Measurements from ENCODE around the gene ZNF622. TPM values are rescaled to one million over a fixed set of nuclear protein-coding genes. Genes with fewer than 3 reads are reported as not detected.

ZNF622 gene, protein sequence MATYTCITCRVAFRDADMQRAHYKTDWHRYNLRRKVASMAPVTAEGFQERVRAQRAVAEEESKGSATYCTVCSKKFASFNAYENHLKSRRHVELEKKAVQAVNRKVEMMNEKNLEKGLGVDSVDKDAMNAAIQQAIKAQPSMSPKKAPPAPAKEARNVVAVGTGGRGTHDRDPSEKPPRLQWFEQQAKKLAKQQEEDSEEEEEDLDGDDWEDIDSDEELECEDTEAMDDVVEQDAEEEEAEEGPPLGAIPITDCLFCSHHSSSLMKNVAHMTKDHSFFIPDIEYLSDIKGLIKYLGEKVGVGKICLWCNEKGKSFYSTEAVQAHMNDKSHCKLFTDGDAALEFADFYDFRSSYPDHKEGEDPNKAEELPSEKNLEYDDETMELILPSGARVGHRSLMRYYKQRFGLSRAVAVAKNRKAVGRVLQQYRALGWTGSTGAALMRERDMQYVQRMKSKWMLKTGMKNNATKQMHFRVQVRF
- 38.0 and 41.9 TPM in 2 replicates for total RNA-seq

DNA sequence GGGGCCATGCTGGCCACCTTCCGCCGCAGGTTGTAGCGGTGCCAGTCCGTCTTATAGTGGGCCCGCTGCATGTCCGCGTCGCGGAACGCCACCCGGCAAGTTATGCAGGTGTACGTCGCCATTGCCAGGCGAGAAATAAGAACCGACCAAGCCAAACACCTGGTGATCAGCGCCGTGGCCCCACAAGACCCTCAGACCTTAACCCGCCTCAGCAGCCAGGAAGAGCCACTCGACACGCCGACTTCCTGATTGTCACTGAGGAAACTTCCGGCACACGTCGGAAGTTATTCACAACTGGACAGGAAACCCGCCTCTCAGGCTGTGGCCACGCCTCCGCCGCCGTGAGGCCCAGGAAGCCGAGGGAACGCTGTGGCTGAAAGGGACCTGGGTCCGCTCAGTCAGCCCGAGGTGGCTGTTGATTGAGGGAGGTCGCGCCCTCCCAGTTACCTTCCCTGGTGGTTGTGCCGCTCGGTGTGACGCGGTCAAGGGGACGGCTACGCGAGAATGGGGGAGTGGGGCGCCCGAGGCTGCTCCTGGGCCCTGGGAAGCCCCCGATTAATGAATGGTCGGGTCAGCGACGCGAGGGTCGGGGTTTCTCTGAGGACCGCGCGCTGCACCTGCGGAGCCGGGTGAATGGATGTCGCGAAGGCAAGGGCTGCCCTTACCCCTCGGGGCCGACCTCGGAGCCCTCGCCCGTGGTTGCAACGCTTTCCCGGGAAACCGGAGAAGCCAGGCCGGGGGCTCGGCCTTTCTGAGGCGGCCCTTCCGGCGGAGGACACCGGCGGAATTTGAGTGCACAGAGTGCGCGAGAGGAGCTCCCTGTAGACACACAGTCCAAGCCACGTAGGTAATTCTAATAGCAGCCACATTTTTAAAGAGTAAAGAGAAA, at the start of gene ZNF622:
ZNF622 (minus strand) TSS at position 257 of the 889 bp plus-strand sequence; CDS start at position 122, 135 bp downstream.
- peak; percentile 46 for DNase-seq (ENCODE audit: low read depth, low spot score)

GRCh38 chr5:16510098-16510497, 44.5 kb upstream of the ZNF622 start:
- no peak for DNase-seq (ENCODE audit: low read depth, low spot score)

GRCh38 chr5:16508730-16509531, 43.3 kb upstream of the ZNF622 start:
- no peak for DNase-seq (ENCODE audit: low read depth, low spot score)

GRCh38 chr5:16507716-16508115, 42.1 kb upstream of the ZNF622 start:
- DNase-seq (ENCODE audit: low read depth, low spot score) = no peak

- DNase-seq (ENCODE audit: low read depth, low spot score) = no peak
These were observed 40.3 kb upstream of the ZNF622 start for GRCh38 chr5:16505904-16506303.

GRCh38 chr5:16505140-16505891, 39.7 kb upstream of the ZNF622 start:
- DNase-seq (ENCODE audit: low read depth, low spot score) = no peak

- no peak for DNase-seq (ENCODE audit: low read depth, low spot score)
These were observed 39.0 kb upstream of the ZNF622 start for GRCh38 chr5:16504571-16504970.

GRCh38 chr5:16502866-16503265, 37.3 kb upstream of the ZNF622 start:
- no peak for DNase-seq (ENCODE audit: low read depth, low spot score)

- DNase-seq (ENCODE audit: low read depth, low spot score) = no peak
These were observed 34.4 kb upstream of the ZNF622 start for GRCh38 chr5:16500024-16500423.

DNA sequence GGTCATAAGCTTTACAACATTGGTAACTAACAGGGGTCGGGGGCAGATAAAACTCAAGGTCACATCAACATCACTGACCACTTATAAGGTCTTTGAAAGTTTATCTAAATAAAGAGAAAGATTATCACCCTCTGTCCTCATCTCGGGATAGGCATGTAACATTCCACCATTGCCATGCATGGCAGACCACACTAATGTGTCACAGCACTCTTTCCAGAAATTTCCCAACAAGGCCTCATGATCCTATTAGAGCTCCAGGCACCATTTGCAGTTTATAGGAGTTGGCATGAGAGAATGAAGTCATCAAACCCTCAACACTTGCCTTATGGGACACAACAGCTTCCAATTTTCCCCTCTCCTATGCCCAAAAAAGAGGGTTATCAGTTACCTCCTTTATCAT, 31.9 kb upstream of the ZNF622 start:
- DNase-seq (ENCODE audit: low read depth, low spot score) = no peak

GRCh38 chr5:16493261-16493660, 27.7 kb upstream of the ZNF622 start:
- no peak for DNase-seq (ENCODE audit: low read depth, low spot score)

GRCh38 chr5:16492398-16493140, 27.0 kb upstream of the ZNF622 start:
- DNase-seq (ENCODE audit: low read depth, low spot score) = no peak

DNA sequence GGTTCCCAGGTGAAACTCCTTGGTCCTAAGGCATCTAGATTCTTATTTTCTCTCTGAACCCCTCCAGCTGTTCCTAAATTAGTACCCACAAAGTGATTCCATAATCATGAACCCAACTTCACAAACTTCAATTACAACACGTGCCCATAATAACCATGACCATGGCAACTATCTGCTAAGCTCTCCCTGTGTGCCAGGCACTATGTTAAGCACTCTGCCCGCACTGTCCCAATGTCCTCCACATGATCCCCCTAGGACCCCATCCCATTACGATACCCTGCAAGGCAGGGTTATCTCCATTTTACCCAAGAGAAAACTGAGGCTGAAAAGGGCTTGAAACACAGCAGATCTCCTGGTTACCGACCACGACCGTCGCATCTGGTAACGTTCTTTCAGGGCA, 25.3 kb upstream of the ZNF622 start:
- DNase-seq (ENCODE audit: low read depth, low spot score) = no peak

DNA sequence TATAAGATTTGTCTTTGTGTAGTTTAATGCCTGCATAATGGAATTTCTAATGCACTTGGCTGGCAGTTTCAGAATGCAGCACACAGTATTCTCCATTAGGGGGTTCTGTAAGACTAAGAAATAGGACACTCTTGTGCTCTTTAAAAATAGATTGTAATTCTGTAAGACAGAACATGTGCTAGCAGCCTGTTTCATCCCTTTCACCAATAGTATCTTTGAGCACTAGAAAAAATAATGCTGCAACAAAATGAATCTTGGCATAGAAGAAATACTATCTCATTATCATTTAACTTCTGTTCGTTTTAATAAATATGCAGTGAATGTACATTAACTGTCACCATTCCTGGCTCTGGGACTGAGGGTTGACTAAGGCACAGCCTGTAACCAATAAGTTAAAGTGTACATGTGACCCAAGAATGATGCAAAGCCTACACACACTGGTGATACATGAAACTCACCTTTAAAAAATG, 23.8 kb upstream of the ZNF622 start:
- no peak for DNase-seq (ENCODE audit: low read depth, low spot score)

DNA sequence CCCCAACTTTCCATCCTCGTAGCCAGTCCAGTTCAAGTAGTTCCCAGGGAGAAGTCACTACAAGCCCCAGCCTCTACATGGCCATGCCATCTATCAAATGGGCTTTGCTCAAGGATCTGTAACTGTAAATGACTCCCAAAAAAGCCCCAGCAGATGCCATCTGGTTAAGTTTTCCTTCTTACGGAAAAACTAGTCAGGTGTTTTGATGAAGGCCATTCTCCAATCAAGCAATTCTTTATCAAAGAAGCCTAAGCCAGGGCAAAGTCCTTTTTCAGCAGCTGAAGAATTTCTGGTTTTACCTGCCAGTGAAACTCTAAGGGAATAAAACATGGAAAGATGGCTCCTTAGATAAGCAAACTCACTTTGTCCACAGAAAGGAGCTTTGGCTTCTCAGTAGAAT, 21.9 kb upstream of the ZNF622 start:
- DNase-seq (ENCODE audit: low read depth, low spot score) = no peak

GRCh38 chr5:16486711-16487111, 21.1 kb upstream of the ZNF622 start:
- DNase-seq (ENCODE audit: low read depth, low spot score) = no peak

DNA sequence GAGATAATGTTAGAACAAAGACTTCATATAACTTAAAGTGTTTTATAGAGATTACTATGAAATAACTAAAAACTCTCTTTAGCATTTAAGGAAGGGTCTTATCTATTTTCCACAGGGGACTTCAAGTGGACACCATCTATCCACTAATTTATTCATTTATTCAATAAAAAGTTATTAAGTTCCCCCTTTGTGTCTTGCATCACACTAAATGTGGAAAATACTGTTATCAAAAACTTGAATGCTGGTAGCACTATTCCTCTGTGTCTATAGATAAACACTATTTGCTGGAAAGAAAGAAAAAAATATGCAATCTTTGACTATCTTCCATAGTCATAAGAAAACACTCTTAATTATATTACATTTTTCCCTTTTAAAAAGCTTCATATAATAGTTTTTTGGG, 20.1 kb upstream of the ZNF622 start:
- DNase-seq (ENCODE audit: low read depth, low spot score) = no peak

DNA sequence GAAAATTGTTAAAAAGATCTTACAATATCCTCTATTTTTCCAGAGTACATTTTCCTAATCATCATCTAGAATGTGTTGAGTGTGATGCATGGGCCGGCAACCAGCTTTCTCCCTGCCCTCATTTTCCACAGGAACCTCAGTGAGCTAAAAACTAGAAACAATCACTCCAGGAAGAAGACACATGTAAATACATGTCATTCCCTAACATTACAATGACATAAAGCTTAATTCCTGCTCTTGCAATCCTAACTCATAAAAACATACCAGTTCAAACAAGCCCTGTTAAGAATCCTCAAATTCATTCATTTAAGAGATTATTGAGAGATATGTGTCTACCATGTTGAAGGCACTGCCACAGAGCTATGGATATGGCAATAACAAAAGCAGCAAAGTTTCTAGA, 18.5 kb upstream of the ZNF622 start:
- no peak for DNase-seq (ENCODE audit: low read depth, low spot score)

DNA sequence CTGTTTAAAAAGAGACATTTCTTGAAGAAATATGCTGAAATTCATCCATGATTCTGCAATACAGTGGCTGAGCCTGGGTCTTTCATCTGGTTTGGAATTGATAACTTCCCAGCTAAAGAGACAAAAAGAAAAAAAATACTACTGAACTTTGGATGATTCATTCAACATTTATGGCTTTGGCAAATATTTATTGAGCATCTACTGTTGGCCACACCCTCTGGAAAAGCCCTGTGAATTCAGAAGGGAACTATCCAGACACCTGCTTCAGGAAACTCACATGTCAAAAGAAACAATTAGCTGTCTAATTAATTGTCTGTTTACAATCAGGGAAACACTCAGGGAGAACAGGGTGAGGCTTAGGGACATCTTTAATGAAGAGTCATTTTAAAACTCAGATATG, 17.8 kb upstream of the ZNF622 start:
- no peak for DNase-seq (ENCODE audit: low read depth, low spot score)

DNA sequence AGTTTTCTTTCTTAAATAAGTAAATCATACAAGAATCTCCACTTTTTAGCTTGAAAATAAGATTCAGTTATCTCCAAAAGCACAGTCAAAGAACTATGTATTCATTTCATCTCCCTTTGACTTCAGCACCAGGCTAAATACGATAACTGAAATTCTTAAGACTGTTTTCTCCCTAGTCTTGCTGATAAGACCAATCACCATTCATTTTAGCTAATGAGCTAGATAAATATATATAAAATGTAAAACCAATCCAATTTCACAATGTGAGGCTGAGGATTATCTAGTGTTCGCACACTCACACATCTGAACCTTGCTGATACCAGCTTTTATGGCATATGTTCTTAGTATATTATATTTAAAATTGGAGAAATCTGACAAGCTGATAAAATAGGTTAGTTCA, 17.3 kb upstream of the ZNF622 start:
- DNase-seq (ENCODE audit: low read depth, low spot score) = no peak
